NCI-H1092 treated with DMSO at 0.1 percent for 48 hours (cell line): ENCODE data around the gene PTPRR.

Source experiments
- DNase-seq: peaks from one replicate; lab custom pipeline; 2025; lab: John Stamatoyannopoulos, UW

PTPRR gene

DNA sequence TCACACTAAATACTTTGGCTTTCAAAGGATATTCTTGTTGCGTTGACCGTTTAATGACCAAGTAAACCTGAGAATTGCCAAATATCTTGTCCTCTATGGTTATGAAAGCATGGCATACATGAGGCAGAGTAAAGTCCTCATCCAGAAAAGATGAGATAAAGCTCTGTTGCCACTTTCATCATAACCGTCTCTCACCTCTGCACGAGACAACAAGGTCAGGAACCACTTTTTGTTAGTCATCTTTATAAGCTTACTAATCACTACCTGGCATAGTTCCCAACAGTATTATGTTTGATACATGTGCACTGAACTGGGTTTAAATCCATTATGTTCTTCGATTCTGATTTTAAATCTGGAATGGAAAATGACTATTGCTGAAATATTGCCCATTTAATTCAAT is 314.6 kb downstream of the PTPRR start:
- DNase-seq, result no peak

DNA sequence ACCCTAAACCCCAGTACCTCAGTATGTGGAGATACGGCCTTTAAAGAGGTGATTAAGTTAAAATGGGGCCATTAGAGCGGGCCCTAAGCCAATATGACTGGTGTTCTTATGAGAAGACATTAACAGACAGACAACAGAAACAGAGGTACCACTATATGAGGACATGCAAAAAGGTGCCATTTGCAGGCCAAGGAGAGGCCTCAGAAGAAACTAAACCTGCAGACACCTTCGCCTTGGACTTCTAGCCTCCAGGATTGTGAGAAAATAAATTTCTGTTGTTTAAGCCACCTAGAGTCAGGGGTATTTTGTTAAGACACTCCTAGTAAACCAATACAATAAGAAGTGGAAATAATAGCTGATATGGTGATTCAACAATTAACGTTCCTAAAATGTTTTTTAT is 315.9 kb downstream of the PTPRR start:
- DNase-seq, result no peak

DNA sequence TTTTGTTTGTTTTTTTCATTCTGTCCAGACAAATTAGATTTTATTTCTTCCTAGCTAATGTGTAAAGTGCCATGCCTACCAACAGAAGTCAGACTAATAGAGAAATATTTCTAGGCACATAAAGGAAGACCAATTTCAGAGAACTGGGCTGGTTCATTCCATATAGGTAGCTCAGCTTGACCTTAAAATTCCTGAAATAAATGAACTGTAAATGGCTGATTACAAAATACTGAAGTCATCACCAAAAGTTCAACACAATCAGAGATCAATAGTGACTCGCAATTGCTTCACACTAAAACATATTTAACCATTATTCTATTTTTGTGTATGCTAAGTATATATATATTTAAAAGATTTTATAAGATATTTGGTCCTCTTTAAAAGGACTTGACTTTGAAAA is 317.5 kb downstream of the PTPRR start:
- no peak for DNase-seq

DNA sequence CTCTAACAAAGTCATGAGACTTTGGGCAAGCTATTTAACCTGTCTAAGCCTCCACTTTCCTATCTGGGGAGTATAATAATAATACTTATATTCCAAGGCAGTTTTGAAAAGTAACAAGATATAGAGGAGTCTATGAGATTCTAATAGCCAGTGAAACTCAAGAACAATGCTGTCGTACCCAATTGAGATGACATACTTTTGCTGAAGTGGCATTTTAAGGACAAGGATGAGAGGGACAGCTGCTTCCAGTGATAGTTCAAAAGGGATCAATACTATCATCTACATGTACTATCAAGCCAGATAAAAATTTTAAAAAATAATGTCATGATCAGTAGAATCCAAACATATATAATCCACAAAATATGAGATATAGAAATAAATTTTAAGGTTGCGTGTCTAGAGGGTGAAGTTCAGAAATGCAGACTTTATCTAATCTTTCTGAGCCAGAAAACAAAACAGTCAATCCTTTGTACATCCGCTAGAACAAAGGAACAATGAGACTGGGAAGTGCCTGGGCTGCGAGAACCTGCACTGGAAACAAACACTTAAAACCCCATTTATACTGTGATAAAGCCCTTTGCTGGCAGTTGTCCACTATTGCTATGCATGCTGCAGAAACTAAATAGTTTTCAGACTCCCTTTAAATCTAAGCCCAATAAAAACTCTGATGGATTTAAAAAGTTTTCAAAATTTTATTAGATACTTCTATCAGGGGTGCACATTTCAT is 321.9 kb downstream of the PTPRR start:
- DNase-seq, result peak; percentile 70

DNA sequence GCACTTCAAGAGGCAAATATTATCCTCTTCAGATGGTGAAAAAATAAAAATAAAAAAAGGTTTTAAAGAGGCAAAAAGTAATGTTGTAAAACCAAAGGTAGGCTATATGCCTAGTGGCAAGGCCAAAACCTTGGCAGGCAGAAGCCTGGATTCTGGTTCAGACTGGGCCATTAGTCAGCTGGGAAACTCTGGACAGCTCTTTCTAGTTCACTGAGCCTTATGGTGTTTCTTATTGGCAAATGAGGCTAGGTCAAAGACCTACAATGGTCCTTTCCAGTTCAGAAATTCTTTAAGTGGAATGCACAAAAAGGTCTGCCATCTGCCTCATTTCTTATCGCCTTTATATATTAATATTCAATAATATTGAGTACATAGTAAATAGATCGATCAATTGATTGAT is 327.9 kb downstream of the PTPRR start:
- DNase-seq, result no peak

DNA sequence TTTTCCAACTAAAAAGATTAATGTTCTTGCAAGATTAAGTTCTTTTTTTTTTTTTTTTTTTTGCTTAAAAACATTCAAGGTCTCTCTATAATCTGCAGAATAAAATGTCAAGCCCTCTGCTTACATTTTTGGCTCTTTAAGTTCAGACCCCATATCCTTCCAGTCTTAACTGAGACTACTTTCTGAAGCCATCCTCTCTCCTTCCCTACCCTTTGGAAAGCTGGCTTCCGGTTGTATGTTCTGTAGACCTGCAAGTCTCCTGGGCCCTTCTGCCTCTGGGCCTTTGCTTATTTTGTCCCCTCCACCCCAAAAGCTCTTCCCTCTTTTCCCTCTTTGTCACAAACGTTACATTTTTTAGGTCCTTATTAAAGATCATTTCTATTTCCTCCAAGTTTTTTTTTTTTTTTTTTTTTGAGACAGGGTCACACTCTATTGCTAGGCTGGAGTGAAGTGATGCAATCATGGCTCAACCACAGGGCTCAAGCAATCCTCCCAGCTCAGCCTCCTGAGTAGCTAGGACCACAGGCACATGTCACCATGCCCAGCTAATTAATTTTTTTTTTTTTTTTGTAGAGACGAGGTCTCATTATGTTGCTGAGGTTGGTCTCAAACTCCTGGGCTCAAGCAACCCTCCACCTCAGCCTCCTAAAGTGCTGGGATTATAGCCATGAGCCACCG is 329.9 kb downstream of the PTPRR start:
- no peak for DNase-seq

DNA sequence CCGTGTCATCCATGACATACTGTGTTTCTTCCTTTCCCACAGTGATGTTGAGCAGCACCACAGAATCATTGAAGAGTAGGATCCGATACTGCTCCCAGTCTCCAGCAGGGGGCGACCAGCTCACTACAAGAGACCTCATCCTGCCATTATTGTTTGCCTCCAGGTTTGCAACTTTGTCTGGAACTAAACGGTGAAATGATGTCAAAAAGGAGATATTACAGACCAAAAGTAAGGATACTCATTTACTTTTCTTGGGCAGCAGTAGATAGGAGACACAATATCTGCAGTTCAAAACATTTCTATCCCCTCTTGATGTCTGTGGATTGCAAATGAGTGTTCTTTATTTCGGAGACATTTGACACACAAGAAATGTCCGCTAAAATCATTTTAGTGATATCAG is 330.5 kb downstream of the PTPRR start:
- peak; percentile 45 for DNase-seq
